ENCODE results near the gene MYLK4. TPM values are rescaled to one million over a fixed set of nuclear protein-coding genes. Genes with fewer than 3 reads are reported as not detected.

MYLK4 gene
- polyA plus RNA-seq, 1 experiment, result 0.21 TPM

DNA sequence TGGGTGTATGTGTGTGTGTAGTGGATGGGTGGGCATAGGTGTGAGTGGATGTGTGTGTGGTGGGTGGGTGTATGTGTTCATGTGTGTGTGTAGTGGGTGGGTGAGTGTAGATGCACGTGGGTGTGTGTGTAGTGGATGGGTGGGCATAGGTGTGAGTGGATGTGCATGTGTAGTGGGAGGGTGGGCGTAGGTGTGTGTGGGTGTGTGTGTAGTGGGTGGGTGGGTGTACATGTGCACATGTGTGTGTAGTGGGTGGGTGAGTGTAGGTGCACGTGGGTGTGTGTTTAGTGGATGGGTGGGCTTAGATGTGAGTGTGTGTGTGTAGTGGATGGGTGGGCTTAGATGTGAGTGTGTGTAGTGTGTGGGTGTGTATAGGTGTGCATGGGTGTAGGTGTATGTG is 104.4 kb downstream of the MYLK4 start:
- Histone ChIP-seq H3K36me3 (ENCODE audit: control insufficient read depth, insufficient read depth, low read length) (no peaks in the 10 kb centered on the region), H3K27me3 (ENCODE audit: control insufficient read depth, insufficient read depth, low read length) (peaks cover 3% of the 10 kb centered on the region; the same call in 1 of the 2 replicates), H3K4me3 (ENCODE audit: low read depth, low read length) (no peak overlapping the region)
- no peak for DNase-seq (ENCODE audit: low read depth)
- ChIA-PET POLR2A (no interaction called here), CTCF (interaction anchor here (1.3 to 3.7 kb wide), 4 partner anchors 12 to 14 kb away, joined by 3 to 29 read pairs (median 8); no protein-coding TSS in a partner anchor)
- TF ChIP-seq, protein P1, sequence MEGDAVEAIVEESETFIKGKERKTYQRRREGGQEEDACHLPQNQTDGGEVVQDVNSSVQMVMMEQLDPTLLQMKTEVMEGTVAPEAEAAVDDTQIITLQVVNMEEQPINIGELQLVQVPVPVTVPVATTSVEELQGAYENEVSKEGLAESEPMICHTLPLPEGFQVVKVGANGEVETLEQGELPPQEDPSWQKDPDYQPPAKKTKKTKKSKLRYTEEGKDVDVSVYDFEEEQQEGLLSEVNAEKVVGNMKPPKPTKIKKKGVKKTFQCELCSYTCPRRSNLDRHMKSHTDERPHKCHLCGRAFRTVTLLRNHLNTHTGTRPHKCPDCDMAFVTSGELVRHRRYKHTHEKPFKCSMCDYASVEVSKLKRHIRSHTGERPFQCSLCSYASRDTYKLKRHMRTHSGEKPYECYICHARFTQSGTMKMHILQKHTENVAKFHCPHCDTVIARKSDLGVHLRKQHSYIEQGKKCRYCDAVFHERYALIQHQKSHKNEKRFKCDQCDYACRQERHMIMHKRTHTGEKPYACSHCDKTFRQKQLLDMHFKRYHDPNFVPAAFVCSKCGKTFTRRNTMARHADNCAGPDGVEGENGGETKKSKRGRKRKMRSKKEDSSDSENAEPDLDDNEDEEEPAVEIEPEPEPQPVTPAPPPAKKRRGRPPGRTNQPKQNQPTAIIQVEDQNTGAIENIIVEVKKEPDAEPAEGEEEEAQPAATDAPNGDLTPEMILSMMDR (IDR thresholded peaks at IDR 0.05; ENCODE audit: insufficient read depth, low read depth, low read length), result no peak

- CTCF ChIA-PET, result interaction anchor here (3.7 kb wide), 1 partner anchor 9 kb away, joined by 29 read pairs; no protein-coding TSS in a partner anchor
- POLR2A ChIA-PET, result no interaction called here
Observed at GRCh38 chr6:2643935-2644539, 106.7 kb downstream of the MYLK4 start.

GRCh38 chr6:2643130-2643529 is 107.6 kb downstream of the MYLK4 start:
- no peak for DNase-seq (ENCODE audit: low read depth)
- no peak overlapping the region for H3K4me3 ChIP-seq (ENCODE audit: low read depth, low read length)
- CTCF ChIA-PET, result interaction anchor here (3.7 kb wide), 1 partner anchor 8 kb away, joined by 29 read pairs; no protein-coding TSS in a partner anchor

More at GRCh38 chr6:2643935-2644539, 106.7 kb downstream of the MYLK4 start:
- H3K27me3 ChIP-seq (ENCODE audit: control insufficient read depth, insufficient read depth, low read length), result peaks cover 7% of the 10 kb centered on the region
- H3K4me3 ChIP-seq (ENCODE audit: low read depth, low read length), result no peak overlapping the region
- no peak for DNase-seq (ENCODE audit: low read depth)
- TF ChIP-seq, protein P1 (IDR thresholded peaks at IDR 0.05; ENCODE audit: insufficient read depth, low read depth, low read length), result no peak
- no peaks in the 10 kb centered on the region for H3K36me3 ChIP-seq (ENCODE audit: control insufficient read depth, insufficient read depth, low read length)

DNA sequence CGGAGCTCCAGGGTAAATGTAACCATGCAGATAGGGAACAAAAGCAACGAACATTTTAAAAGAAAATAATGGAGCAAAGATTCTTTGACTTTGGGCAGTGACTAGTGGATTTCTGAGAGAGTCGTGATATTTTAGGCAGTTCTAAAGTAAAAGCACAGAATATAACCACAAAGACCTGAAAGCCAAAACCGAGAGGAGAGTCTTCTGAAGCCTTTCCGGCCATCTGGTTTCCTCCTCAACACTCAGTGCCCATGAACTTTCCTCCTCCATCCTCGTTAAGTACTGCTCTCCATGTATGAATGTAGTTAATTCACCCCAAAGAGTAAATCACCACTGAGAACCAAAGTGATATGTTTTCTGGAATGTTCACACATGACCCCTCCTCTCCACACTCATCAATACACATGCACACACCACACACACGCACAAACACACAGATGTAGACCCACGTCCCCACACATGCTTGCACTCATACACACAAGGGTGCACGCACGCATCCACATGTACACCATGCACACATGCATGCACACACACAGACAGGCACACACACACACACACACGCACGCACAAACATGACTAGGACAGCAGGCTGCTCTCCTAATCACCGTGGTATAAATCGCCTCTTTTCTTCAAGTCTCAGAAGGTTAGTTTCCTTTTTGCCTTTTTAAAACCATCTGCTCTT is 109.5 kb downstream of the MYLK4 start:
- Histone ChIP-seq H3K27me3 (ENCODE audit: control insufficient read depth, insufficient read depth, low read length) (peaks cover 7% of the 10 kb centered on the region), H3K36me3 (ENCODE audit: control insufficient read depth, insufficient read depth, low read length) (no peaks in the 10 kb centered on the region), H3K4me3 (ENCODE audit: low read depth, low read length) (no peak overlapping the region)
- no peak for DNase-seq (ENCODE audit: low read depth)
- TF ChIP-seq, protein P1 (IDR thresholded peaks at IDR 0.05; ENCODE audit: insufficient read depth, low read depth, low read length), result no peak
- POLR2A ChIA-PET, result no interaction called here
- CTCF ChIA-PET, result no interaction called here

More at GRCh38 chr6:2643130-2643529, 107.6 kb downstream of the MYLK4 start:
- Histone ChIP-seq H3K36me3 (ENCODE audit: control insufficient read depth, insufficient read depth, low read length) (no peaks in the 10 kb centered on the region), H3K27me3 (ENCODE audit: control insufficient read depth, insufficient read depth, low read length) (peaks cover 7% of the 10 kb centered on the region)
- TF ChIP-seq, protein P1 (IDR thresholded peaks at IDR 0.05; ENCODE audit: insufficient read depth, low read depth, low read length), result no peak
- POLR2A ChIA-PET, result no interaction called here

GRCh38 chr6:2640551-2640950 is 110.2 kb downstream of the MYLK4 start:
- ChIA-PET CTCF (no interaction called here), POLR2A (no interaction called here)
- Histone ChIP-seq H3K27me3 (ENCODE audit: control insufficient read depth, insufficient read depth, low read length) (peaks cover 7% of the 10 kb centered on the region), H3K36me3 (ENCODE audit: control insufficient read depth, insufficient read depth, low read length) (no peaks in the 10 kb centered on the region), H3K4me3 (ENCODE audit: low read depth, low read length) (no peak overlapping the region)
- no peak for DNase-seq (ENCODE audit: low read depth)
- TF ChIP-seq, protein P1 (IDR thresholded peaks at IDR 0.05; ENCODE audit: insufficient read depth, low read depth, low read length), result no peak
